Parathyroid adenoma (tissue), 2 donors: ENCODE measurements around the gene ALX3.

Experiments used
- H2AFZ ChIP-seq: fragments of 300-600 bp; sonication (generic); one replicate; pipeline ENCODE4 v1.7.0; 2017; ENCODE audit warnings: antibody characterized with exemption, mild to moderate bottlenecking
- H3K27ac ChIP-seq: fragments of 300-600 bp; sonication (generic); one replicate; pipeline ENCODE4 v1.7.0; 2017
- H3K27me3 ChIP-seq: fragments of 300-600 bp; sonication (generic); one replicate; pipeline ENCODE4 v1.7.0; 2017; ENCODE audit warnings: low read length; ENCODE audit not compliant: control insufficient read depth, insufficient read depth
- H3K36me3 ChIP-seq: fragments of 300-600 bp; sonication (generic); one replicate; pipeline ENCODE4 v1.7.0; 2017; ENCODE audit warnings: low read length; ENCODE audit not compliant: control insufficient read depth, insufficient read depth
- H3K4me1 ChIP-seq: fragments of 300-600 bp; sonication (generic); one replicate; pipeline ENCODE4 v1.7.0; 2017; ENCODE audit warnings: control low read depth
- H3K4me2 ChIP-seq: fragments of 300-600 bp; sonication (generic); one replicate; pipeline ENCODE4 v1.7.0; 2017; ENCODE audit warnings: low read length
- H3K4me3 ChIP-seq: fragments of 300-600 bp; sonication (generic); one replicate; pipeline ENCODE4 v1.7.0; 2017; ENCODE audit warnings: low read depth, low read length
- H3K79me2 ChIP-seq: fragments of 300-600 bp; sonication (generic); one replicate; pipeline ENCODE4 v1.7.0; 2017; ENCODE audit warnings: control low read depth
- H3K9ac ChIP-seq: fragments of 300-600 bp; sonication (generic); one replicate; pipeline ENCODE4 v1.7.0; 2017; ENCODE audit warnings: mild to moderate bottlenecking
- H3K9me3 ChIP-seq: fragments of 300-600 bp; sonication (generic); one replicate; pipeline ENCODE4 v1.7.0; 2017; ENCODE audit warnings: low read length; ENCODE audit not compliant: control insufficient read depth
- TF ChIP-seq, protein P1 (sequence below): fragments of 300-600 bp; sonication (generic); IDR thresholded peaks from one replicate; pipeline ENCODE4 v1.7.0; 2017; ENCODE audit warnings: antibody characterized with exemption, mild to moderate bottlenecking
- donor health status: primary hyperparathyroidism.

ALX3 gene

GRCh38 chr1:110024613-110025012, 45.9 kb downstream of the ALX3 start:
- no peak overlapping the region for H3K27ac ChIP-seq
- no peak overlapping the region for H2AFZ ChIP-seq
- H3K9me3 ChIP-seq = no peaks in the 10 kb centered on the region
- no peaks in the 10 kb centered on the region for H3K4me1 ChIP-seq
- no peak overlapping the region for H3K4me3 ChIP-seq
- no peak overlapping the region for H3K9ac ChIP-seq
- no peak overlapping the region for H3K4me2 ChIP-seq
- no peaks in the 10 kb centered on the region for H3K36me3 ChIP-seq
- TF ChIP-seq, protein P1, sequence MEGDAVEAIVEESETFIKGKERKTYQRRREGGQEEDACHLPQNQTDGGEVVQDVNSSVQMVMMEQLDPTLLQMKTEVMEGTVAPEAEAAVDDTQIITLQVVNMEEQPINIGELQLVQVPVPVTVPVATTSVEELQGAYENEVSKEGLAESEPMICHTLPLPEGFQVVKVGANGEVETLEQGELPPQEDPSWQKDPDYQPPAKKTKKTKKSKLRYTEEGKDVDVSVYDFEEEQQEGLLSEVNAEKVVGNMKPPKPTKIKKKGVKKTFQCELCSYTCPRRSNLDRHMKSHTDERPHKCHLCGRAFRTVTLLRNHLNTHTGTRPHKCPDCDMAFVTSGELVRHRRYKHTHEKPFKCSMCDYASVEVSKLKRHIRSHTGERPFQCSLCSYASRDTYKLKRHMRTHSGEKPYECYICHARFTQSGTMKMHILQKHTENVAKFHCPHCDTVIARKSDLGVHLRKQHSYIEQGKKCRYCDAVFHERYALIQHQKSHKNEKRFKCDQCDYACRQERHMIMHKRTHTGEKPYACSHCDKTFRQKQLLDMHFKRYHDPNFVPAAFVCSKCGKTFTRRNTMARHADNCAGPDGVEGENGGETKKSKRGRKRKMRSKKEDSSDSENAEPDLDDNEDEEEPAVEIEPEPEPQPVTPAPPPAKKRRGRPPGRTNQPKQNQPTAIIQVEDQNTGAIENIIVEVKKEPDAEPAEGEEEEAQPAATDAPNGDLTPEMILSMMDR = no peak
- H3K79me2 ChIP-seq = no peaks in the 10 kb centered on the region
- H3K27me3 ChIP-seq = no peaks in the 10 kb centered on the region

DNA sequence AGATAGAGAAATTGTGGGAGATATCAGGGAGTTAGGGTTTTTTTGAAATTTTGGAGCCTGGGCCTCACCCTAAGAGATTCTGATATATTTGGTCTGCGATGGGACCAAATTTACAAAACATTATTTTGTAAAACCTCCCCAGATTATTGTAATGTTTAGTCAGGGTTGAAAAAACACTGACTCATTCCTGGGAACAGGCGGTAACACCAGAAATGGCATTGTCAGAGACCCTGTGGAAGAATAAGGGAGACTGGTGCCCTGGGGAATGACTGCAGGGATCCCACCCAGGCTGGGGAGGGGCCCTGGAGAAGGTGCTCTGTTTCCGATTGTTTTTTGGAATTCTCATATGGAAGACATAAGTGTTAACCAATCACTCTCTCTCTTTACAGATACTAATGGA, 49.2 kb downstream of the ALX3 start:
- Histone ChIP-seq H3K79me2 (no peaks in the 10 kb centered on the region), H3K27me3 (no peaks in the 10 kb centered on the region), H3K27ac (no peak overlapping the region), H3K4me2 (no peak overlapping the region), H3K9me3 (no peaks in the 10 kb centered on the region), H3K4me3 (no peak overlapping the region), H3K9ac (no peak overlapping the region), H2AFZ (no peak overlapping the region), H3K4me1 (no peaks in the 10 kb centered on the region), H3K36me3 (no peaks in the 10 kb centered on the region)
- TF ChIP-seq, protein P1 = no peak

GRCh38 chr1:110019770-110020169, 50.7 kb downstream of the ALX3 start:
- Histone ChIP-seq H2AFZ (no peak overlapping the region), H3K9me3 (no peaks in the 10 kb centered on the region), H3K36me3 (no peaks in the 10 kb centered on the region), H3K27me3 (no peaks in the 10 kb centered on the region), H3K27ac (no peak overlapping the region), H3K79me2 (no peaks in the 10 kb centered on the region), H3K4me1 (no peaks in the 10 kb centered on the region), H3K4me3 (no peak overlapping the region), H3K9ac (no peak overlapping the region), H3K4me2 (no peak overlapping the region)
- TF ChIP-seq, protein P1 = no peak

- no peaks in the 10 kb centered on the region for H3K27me3 ChIP-seq
- H3K36me3 ChIP-seq = no peaks in the 10 kb centered on the region
- H3K4me1 ChIP-seq = no peaks in the 10 kb centered on the region
- no peak overlapping the region for H3K4me3 ChIP-seq
- H3K9ac ChIP-seq = no peak overlapping the region
- H3K4me2 ChIP-seq = no peak overlapping the region
- no peak overlapping the region for H3K27ac ChIP-seq
- H3K79me2 ChIP-seq = no peaks in the 10 kb centered on the region
- TF ChIP-seq, protein P1 = no peak
- no peaks in the 10 kb centered on the region for H3K9me3 ChIP-seq
- no peak overlapping the region for H2AFZ ChIP-seq
Measured at GRCh38 chr1:110018396-110018795, 52.1 kb downstream of the ALX3 start.

GRCh38 chr1:110017792-110018191, 52.7 kb downstream of the ALX3 start:
- no peaks in the 10 kb centered on the region for H3K36me3 ChIP-seq
- TF ChIP-seq, protein P1 = no peak

More at GRCh38 chr1:110017792-110018191, 52.7 kb downstream of the ALX3 start:
- no peaks in the 10 kb centered on the region for H3K4me1 ChIP-seq
- H3K79me2 ChIP-seq = no peaks in the 10 kb centered on the region
- no peak overlapping the region for H3K4me3 ChIP-seq
- no peak overlapping the region for H3K27ac ChIP-seq
- H3K4me2 ChIP-seq = no peak overlapping the region
- no peaks in the 10 kb centered on the region for H3K27me3 ChIP-seq
- H3K9me3 ChIP-seq = no peaks in the 10 kb centered on the region
- H2AFZ ChIP-seq = no peak overlapping the region
- no peak overlapping the region for H3K9ac ChIP-seq
